Smooth muscle cell (in vitro differentiated cells): ENCODE results near the gene ARHGEF28. TPM values are rescaled to one million over a fixed set of nuclear protein-coding genes. Genes with fewer than 3 reads are reported as not detected.

Source experiments
- DNase-seq: peaks from one replicate; lab custom pipeline; 2025; ENCODE audit not compliant: unreplicated experiment; lab: John Stamatoyannopoulos, UW
- H2AFZ ChIP-seq: fragments of 200-600 bp; sonication (generic); 2 replicates; pipeline ENCODE4 v1.6.0; 2016; ENCODE audit warnings: antibody characterized with exemption, low read depth, mild to moderate bottlenecking
- H3F3A ChIP-seq: fragments of 200-600 bp; sonication (generic); 2 replicates; pipeline ENCODE4 v1.6.0; 2017; ENCODE audit warnings: antibody characterized with exemption, low read depth
- H3K27ac ChIP-seq: fragments of 200-600 bp; sonication (generic); 2 replicates; pipeline ENCODE4 v1.5.1; 2016; ENCODE audit warnings: low read depth, mild to moderate bottlenecking
- H3K27me3 ChIP-seq: fragments of 200-600 bp; sonication (generic); 2 replicates; pipeline ENCODE4 v1.6.1; 2016; ENCODE audit warnings: low read depth, mild to moderate bottlenecking
- H3K36me3 ChIP-seq: fragments of 200-600 bp; sonication (generic); 2 replicates; pipeline ENCODE4 v1.5.1; 2016; ENCODE audit warnings: low read depth
- H3K4me1 ChIP-seq: fragments of 200-600 bp; sonication (generic); 2 replicates; pipeline ENCODE4 v1.5.1; 2016; ENCODE audit warnings: low read depth
- H3K4me2 ChIP-seq: fragments of 200-600 bp; sonication (generic); 2 replicates; pipeline ENCODE4 v1.6.0; 2016; ENCODE audit warnings: mild to moderate bottlenecking
- H3K4me3 ChIP-seq: fragments of 200-600 bp; sonication (generic); 2 replicates; pipeline ENCODE4 v1.5.1; 2016; ENCODE audit warnings: mild to moderate bottlenecking
- H3K79me2 ChIP-seq: fragments of 200-600 bp; sonication (generic); 2 replicates; pipeline ENCODE4 v1.6.0; 2016; ENCODE audit warnings: low read depth, mild to moderate bottlenecking
- H3K9ac ChIP-seq: fragments of 200-600 bp; sonication (generic); 2 replicates; pipeline ENCODE4 v1.6.0; 2016; ENCODE audit warnings: low read depth
- H3K9me3 ChIP-seq: fragments of 200-600 bp; sonication (generic); replicated peaks from 2 replicates; pipeline ENCODE4 v1.5.1; 2016; ENCODE audit warnings: low read depth
- H4K20me1 ChIP-seq: fragments of 200-600 bp; sonication (generic); 2 replicates; pipeline ENCODE4 v1.6.0; 2016; ENCODE audit warnings: low read depth
- WGBS: methylation state at CpG from one replicate; pipeline ENCODE4 v1.1.7; 2016; ENCODE audit warnings: low lambda C conversion rate; 5-methylcytosine and 5-hydroxymethylcytosine counted together
- polyA plus RNA-seq: library from polyadenylated mRNA; unstranded; fragments of >200 nt; fragmentation: Nextera tagmentation; extraction: Ambion mirVana; gene quantifications from 2 replicates; pipeline ENCODE4 v1.2.1, GENCODE V29; 2016
- small RNA-seq: library from RNA; depleted of rRNA; stranded (forward); fragments of <200 nt; gene quantifications from one replicate; pipeline ENCODE3, GENCODE V24; 2014
- total RNA-seq: library from RNA; depleted of rRNA; stranded (reverse); fragments of >200 nt; gene quantifications from 2 replicates; pipeline ENCODE4 v1.2.3, GENCODE V29; 2014
- TF ChIP-seq, protein P1 (sequence below): fragments of 200-600 bp; sonication (generic); IDR thresholded peaks from 2 replicates; pipeline ENCODE4 v1.5.1; 2017; ENCODE audit warnings: borderline replicate concordance, mild to moderate bottlenecking, antibody characterized with exemption; ENCODE audit not compliant: insufficient read depth, poor library complexity, severe bottlenecking

Gene ARHGEF28
- total and polyA plus RNA-seq, 2 experiments from 2014 or later = 0.19 to 0.90 TPM

DNA sequence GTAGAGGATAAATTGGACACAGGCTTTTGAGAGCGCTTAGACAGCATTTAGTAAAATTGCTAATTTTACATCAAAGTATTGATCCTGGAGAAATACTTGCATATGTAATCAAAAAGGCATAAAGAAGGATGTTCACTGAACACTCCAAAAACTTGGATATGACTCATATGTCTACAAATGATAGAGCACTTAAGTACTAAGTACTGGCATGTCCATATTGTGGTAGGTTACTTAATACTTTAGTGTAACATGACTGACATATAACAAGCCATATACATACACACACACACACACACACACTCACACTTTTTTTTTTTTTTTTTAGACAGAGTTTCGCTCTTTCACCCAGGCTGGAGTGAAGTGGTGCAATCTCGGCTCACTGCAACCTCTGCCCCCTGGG is 361.9 kb downstream of the ARHGEF28 start:
- no peak overlapping the region for H2AFZ ChIP-seq
- H4K20me1 ChIP-seq = no peaks in the 10 kb centered on the region
- no peak overlapping the region for H3K4me3 ChIP-seq
- peak overlapping the region; percentile 16 for H3K27ac ChIP-seq
- peaks cover 7% of the 10 kb centered on the region for H3K4me1 ChIP-seq
- TF ChIP-seq, protein P1, sequence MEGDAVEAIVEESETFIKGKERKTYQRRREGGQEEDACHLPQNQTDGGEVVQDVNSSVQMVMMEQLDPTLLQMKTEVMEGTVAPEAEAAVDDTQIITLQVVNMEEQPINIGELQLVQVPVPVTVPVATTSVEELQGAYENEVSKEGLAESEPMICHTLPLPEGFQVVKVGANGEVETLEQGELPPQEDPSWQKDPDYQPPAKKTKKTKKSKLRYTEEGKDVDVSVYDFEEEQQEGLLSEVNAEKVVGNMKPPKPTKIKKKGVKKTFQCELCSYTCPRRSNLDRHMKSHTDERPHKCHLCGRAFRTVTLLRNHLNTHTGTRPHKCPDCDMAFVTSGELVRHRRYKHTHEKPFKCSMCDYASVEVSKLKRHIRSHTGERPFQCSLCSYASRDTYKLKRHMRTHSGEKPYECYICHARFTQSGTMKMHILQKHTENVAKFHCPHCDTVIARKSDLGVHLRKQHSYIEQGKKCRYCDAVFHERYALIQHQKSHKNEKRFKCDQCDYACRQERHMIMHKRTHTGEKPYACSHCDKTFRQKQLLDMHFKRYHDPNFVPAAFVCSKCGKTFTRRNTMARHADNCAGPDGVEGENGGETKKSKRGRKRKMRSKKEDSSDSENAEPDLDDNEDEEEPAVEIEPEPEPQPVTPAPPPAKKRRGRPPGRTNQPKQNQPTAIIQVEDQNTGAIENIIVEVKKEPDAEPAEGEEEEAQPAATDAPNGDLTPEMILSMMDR = no peak
- no peaks in the 10 kb centered on the region for H3K9me3 ChIP-seq
- no peak overlapping the region for H3K9ac ChIP-seq
- H3K36me3 ChIP-seq = no peaks in the 10 kb centered on the region
- WGBS = 95% methylated on average over 3 of the region's 3 CpGs
- H3F3A ChIP-seq = peaks cover 6% of the 10 kb centered on the region
- no peak overlapping the region for H3K4me2 ChIP-seq
- H3K79me2 ChIP-seq = no peaks in the 10 kb centered on the region
- H3K27me3 ChIP-seq = no peaks in the 10 kb centered on the region
- no peak for DNase-seq

DNA sequence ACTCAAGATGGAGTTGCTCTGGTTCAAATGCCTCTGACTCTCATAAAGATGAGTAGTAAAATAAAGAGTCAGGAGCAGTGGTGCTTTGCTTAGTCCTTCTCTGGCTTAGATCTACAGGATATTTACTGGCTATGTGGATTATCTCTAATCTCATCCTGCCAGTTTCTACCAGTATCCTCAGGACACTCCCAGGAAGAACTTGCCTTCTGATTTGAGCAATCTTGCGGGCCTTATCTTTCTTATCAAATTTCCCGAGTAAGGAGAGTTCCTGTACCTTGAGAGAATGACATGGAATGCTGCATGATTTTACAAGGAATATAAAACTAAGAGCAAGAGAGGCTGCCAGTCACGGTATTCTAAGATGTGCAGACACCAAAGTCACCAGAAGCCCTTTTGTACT is 364.0 kb downstream of the ARHGEF28 start:
- 18% methylated on average over 3 of the region's 3 CpGs for WGBS
- DNase-seq = no peak
- no peak overlapping the region for H2AFZ ChIP-seq

More for the DNA sequence above, 364.0 kb downstream of the ARHGEF28 start:
- Histone ChIP-seq H3K27me3 (no peaks in the 10 kb centered on the region), H3K9me3 (no peaks in the 10 kb centered on the region), H4K20me1 (no peaks in the 10 kb centered on the region), H3K9ac (no peak overlapping the region), H3K4me1 (no peaks in the 10 kb centered on the region), H3K36me3 (no peaks in the 10 kb centered on the region), H3K4me2 (no peak overlapping the region), H3K4me3 (no peak overlapping the region), H3K79me2 (no peaks in the 10 kb centered on the region), H3F3A (no peaks in the 10 kb centered on the region), H3K27ac (no peak overlapping the region)
- TF ChIP-seq, protein P1 = no peak

Small RNA genes lying within 50 kb of the gene (small RNA-seq; reads per million reads assigned to genes)
- not detected for gene RNU7-196P

Other genes starting within 250 kb of the ARHGEF28 start
- gene FOXD1, start 177.4 kb upstream of the ARHGEF28 start, total RNA-seq = 9.0 and 10.0 TPM in 2 replicates
- gene FOXD1, start 177.4 kb upstream of the ARHGEF28 start, polyA plus RNA-seq = 13.8 and 14.3 TPM in 2 replicates
- gene BTF3, start 127.8 kb upstream of the ARHGEF28 start, total RNA-seq = 433 and 546 TPM in 2 replicates
- 409 and 460 TPM in 2 replicates for gene BTF3, start 127.8 kb upstream of the ARHGEF28 start, polyA plus RNA-seq
- 34.4 and 37.6 TPM in 2 replicates for gene ANKRA2, start 60.6 kb upstream of the ARHGEF28 start, total RNA-seq
- 19.9 and 24.7 TPM in 2 replicates for gene ANKRA2, start 60.6 kb upstream of the ARHGEF28 start, polyA plus RNA-seq
- gene UTP15, start 60.5 kb upstream of the ARHGEF28 start, total RNA-seq = 15.2 and 25.5 TPM in 2 replicates
- gene UTP15, start 60.5 kb upstream of the ARHGEF28 start, polyA plus RNA-seq = 10.2 and 13.2 TPM in 2 replicates